DOHH2 (cell line): ENCODE data around the gene KCNH1.

Source experiments
- H3F3A ChIP-seq: fragments of 200-600 bp; sonication (generic), shearing (Covaris generic); 2 replicates; pipeline ENCODE4 v1.6.0; 2016; ENCODE audit warnings: antibody characterized with exemption, mild to moderate bottlenecking; ENCODE audit not compliant: control insufficient read depth, insufficient read depth
- H3K27ac ChIP-seq: fragments of 200-600 bp; sonication (generic); 2 replicates; pipeline ENCODE4 v1.5.1; 2014; ENCODE audit warnings: low read depth, mild to moderate bottlenecking, low read length, moderate library complexity
- H3K27me3 ChIP-seq: fragments of 200-600 bp; sonication (generic); 2 replicates; pipeline ENCODE4 v1.6.1; 2014; ENCODE audit warnings: mild to moderate bottlenecking, low read length, mixed read lengths; ENCODE audit not compliant: control insufficient read depth
- H3K36me3 ChIP-seq: fragments of 200-600 bp; sonication (generic); 2 replicates; pipeline ENCODE4 v1.6.1; 2014; ENCODE audit warnings: mild to moderate bottlenecking, low read length, moderate library complexity, mixed read lengths; ENCODE audit not compliant: control insufficient read depth
- H3K4me1 ChIP-seq: fragments of 200-600 bp; sonication (generic); 2 replicates; pipeline ENCODE4 v1.6.1; 2014; ENCODE audit warnings: mild to moderate bottlenecking, low read length, mixed read lengths; ENCODE audit not compliant: control insufficient read depth
- H3K4me2 ChIP-seq: fragments of 200-600 bp; sonication (generic); 2 replicates; pipeline ENCODE4 v1.6.0; 2014; ENCODE audit warnings: mild to moderate bottlenecking, low read length, moderate library complexity
- H3K4me3 ChIP-seq: fragments of 200-600 bp; sonication (generic); 2 replicates; pipeline ENCODE4 v1.5.1; 2014; ENCODE audit warnings: mild to moderate bottlenecking, low read length, mixed read lengths
- H3K79me2 ChIP-seq: fragments of 200-600 bp; sonication (generic); 2 replicates; pipeline ENCODE4 v1.6.1; 2014; ENCODE audit warnings: mild to moderate bottlenecking, low read length, mixed read lengths; ENCODE audit not compliant: control insufficient read depth
- H3K9me2 ChIP-seq: fragments of 200-600 bp; sonication (generic); replicated peaks from 2 replicates; pipeline ENCODE4 v1.6.1; 2014; ENCODE audit warnings: mild to moderate bottlenecking, low read length, mixed read lengths; ENCODE audit not compliant: control insufficient read depth
- H3K9me3 ChIP-seq: fragments of 200-600 bp; sonication (generic); 2 replicates; pipeline ENCODE4 v1.6.1; 2014; ENCODE audit warnings: antibody characterized with exemption, low read length, mixed read lengths; ENCODE audit not compliant: control insufficient read depth, insufficient read depth
- H4K20me1 ChIP-seq: fragments of 200-600 bp; sonication (generic); 2 replicates; pipeline ENCODE4 v1.6.0; 2014; ENCODE audit warnings: low read depth, mild to moderate bottlenecking, antibody characterized with exemption, low read length, moderate library complexity; ENCODE audit not compliant: control insufficient read depth, insufficient read depth
- CTCF ChIP-seq: fragments of 200-600 bp; sonication (generic); IDR thresholded peaks from one replicate; pipeline ENCODE4 v1.5.1; 2014; ENCODE audit warnings: antibody characterized with exemption, mild to moderate bottlenecking, low read depth, low read length; ENCODE audit not compliant: poor library complexity, severe bottlenecking
- EZH2phosphoT487 ChIP-seq: fragments of 200-600 bp; sonication (generic); IDR thresholded peaks from 2 replicates; pipeline ENCODE4 v1.6.1; 2017; ENCODE audit warnings: borderline replicate concordance, mild to moderate bottlenecking, antibody characterized with exemption, low read length, moderate library complexity, mixed read lengths

The KCNH1 gene

GRCh38 chr1:210916548-210916947, 217.4 kb downstream of the KCNH1 start:
- Histone ChIP-seq H3K4me2 (no peak overlapping the region), H3K36me3 (no peaks in the 10 kb centered on the region), H3K4me1 (no peaks in the 10 kb centered on the region), H3K4me3 (no peak overlapping the region), H3K79me2 (no peaks in the 10 kb centered on the region), H3K27ac (no peak overlapping the region), H3F3A (no peaks in the 10 kb centered on the region), H3K27me3 (no peaks in the 10 kb centered on the region), H3K9me3 (no peaks in the 10 kb centered on the region), H3K9me2 (no peaks in the 10 kb centered on the region), H4K20me1 (no peaks in the 10 kb centered on the region)
- no peak for TF ChIP-seq EZH2phosphoT487
- TF ChIP-seq CTCF, result no peak

GRCh38 chr1:210915890-210916507, 217.9 kb downstream of the KCNH1 start:
- Histone ChIP-seq H3K9me3 (no peaks in the 10 kb centered on the region), H3K27ac (no peak overlapping the region), H3K4me2 (no peak overlapping the region), H3K36me3 (no peaks in the 10 kb centered on the region), H3K79me2 (no peaks in the 10 kb centered on the region), H3K4me1 (no peaks in the 10 kb centered on the region), H4K20me1 (no peaks in the 10 kb centered on the region), H3F3A (no peaks in the 10 kb centered on the region), H3K9me2 (no peaks in the 10 kb centered on the region), H3K4me3 (no peak overlapping the region), H3K27me3 (no peaks in the 10 kb centered on the region)
- TF ChIP-seq EZH2phosphoT487 (no peak), CTCF (no peak)

- H3F3A ChIP-seq, result no peaks in the 10 kb centered on the region
- no peaks in the 10 kb centered on the region for H3K9me3 ChIP-seq
- no peaks in the 10 kb centered on the region for H3K9me2 ChIP-seq
- no peaks in the 10 kb centered on the region for H3K36me3 ChIP-seq
- no peaks in the 10 kb centered on the region for H3K27me3 ChIP-seq
- H4K20me1 ChIP-seq, result no peaks in the 10 kb centered on the region
- no peak overlapping the region for H3K4me2 ChIP-seq
- no peaks in the 10 kb centered on the region for H3K79me2 ChIP-seq
- H3K4me3 ChIP-seq, result no peak overlapping the region
- H3K27ac ChIP-seq, result no peak overlapping the region
- H3K4me1 ChIP-seq, result no peaks in the 10 kb centered on the region
- TF ChIP-seq CTCF, result no peak
- no peak for TF ChIP-seq EZH2phosphoT487
These were observed 221.2 kb downstream of the KCNH1 start for GRCh38 chr1:210912752-210913151.
